Gastroesophageal sphincter (tissue), 4 donors: ENCODE results near the gene CCN5. TPM values are rescaled to one million over a fixed set of nuclear protein-coding genes. Genes with fewer than 3 reads are reported as not detected.
A peak's percentile ranks its signal among the peaks of the same experiment; 100 is the strongest.

Source experiments
- ATAC-seq: fragments of 150-250 bp; one replicate; pipeline ENCODE4 v1.9.1; 2016; ENCODE audit warnings: mild to moderate bottlenecking, moderate library complexity
- H3K27ac ChIP-seq, 4 donors: fragments of 200-600 bp; sonication (generic) in 3 of 4; 1 replicate in 3 of 4; 2 replicates in 1 of 4; pipeline ENCODE4 v1.5.1; 2016 to 2019
- H3K27me3 ChIP-seq: fragments of 200-600 bp; sonication (generic); one replicate; pipeline ENCODE4 v1.5.1; 2019
- H3K36me3 ChIP-seq, 2 donors: fragments of 200-600 bp; sonication (generic); one replicate each; pipeline ENCODE4 v1.5.1; 2019; ENCODE audit warnings: control low read depth in 1 of 2
- H3K4me1 ChIP-seq, 3 donors: fragments of 200-600 bp; sonication (generic); 1 replicate in 2 of 3; 2 replicates in 1 of 3; pipeline ENCODE4 v1.5.1; 2016 to 2019; ENCODE audit warnings: control low read depth in 2 of 3
- H3K4me3 ChIP-seq, 2 donors: fragments of 200-600 bp; sonication (generic); one replicate each; pipeline ENCODE4 v1.5.1; 2019; ENCODE audit warnings: mild to moderate bottlenecking in 1 of 2, moderate library complexity in 1 of 2
- H3K9me3 ChIP-seq, 3 donors: fragments of 200-600 bp; sonication (generic); one replicate each; pipeline ENCODE4 v1.5.1; 2017 to 2019; ENCODE audit warnings: control low read depth in 2 of 3
- EP300 ChIP-seq: sonication (generic); formaldehyde crosslinking; IDR thresholded peaks from one replicate; pipeline ENCODE4 v1.6.1; 2017; ENCODE audit warnings: antibody characterized with exemption, mild to moderate bottlenecking
- POLR2A ChIP-seq, 2 donors: fragments of 450-650 bp; IDR thresholded peaks; one replicate each; pipeline ENCODE4 v1.6.1; 2017; ENCODE audit warnings: antibody characterized with exemption in 2 of 2, mild to moderate bottlenecking in 2 of 2, moderate library complexity in 1 of 2
- POLR2AphosphoS5 ChIP-seq: sonication (generic); formaldehyde crosslinking; IDR thresholded peaks from one replicate; pipeline ENCODE4 v1.6.1; 2017; ENCODE audit warnings: antibody characterized with exemption
- WGBS, 2 donors: methylation state at CpG; one replicate each; pipeline ENCODE4 v1.1.5; 2018; ENCODE audit warnings: low coverage in 1 of 2; 5-methylcytosine and 5-hydroxymethylcytosine counted together
- total RNA-seq, 4 donors: library from RNA; depleted of rRNA; stranded (reverse); fragments of >200 nt; gene quantifications; one replicate each; pipeline ENCODE4 v1.1.0, GENCODE V29; 2016
- TF ChIP-seq, protein P1 (sequence below), 4 experiments: fragments of 200-600 bp in 2 of 4; fragments of 450-650 bp in 2 of 4; sonication (generic) in 1 of 4; IDR thresholded peaks; one replicate each; pipeline ENCODE4 v1.5.1; 2017 to 2019; ENCODE audit warnings: antibody characterized with exemption in 4 of 4, mild to moderate bottlenecking in 2 of 4, moderate library complexity in 2 of 4

Gene CCN5
- total RNA-seq, 4 donors from 2014 or later = 52.9 to 359 (median 146) TPM

DNA sequence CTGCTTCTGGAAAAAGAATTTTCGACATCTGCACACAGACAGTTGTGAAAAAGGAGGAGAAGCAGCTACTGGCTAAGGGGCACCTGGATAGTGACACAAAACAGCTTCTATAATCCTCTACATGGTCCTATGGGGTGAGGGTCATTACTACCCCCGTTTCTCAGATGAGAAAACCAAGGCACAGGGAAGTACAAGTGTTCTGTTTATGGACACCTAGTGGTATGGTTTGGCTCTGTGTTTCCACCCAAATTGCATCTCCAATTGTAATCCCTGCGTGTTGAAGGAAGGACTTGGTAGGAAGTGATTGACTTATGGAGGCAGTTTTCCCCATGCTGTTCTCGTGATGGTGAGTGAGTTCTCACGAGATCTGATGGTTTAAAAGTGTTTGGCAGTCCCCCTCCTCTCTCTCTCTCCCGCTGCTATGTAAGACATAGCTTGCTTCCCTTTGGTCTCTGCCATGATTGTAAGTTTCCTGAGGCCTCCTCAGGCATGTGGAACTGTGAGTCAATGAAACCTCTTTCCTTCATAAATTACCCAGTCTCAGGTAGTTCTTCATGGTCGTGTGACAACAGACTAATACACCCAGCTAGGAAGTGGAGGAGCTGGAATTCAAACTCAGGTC is 28.0 kb downstream of the CCN5 start:
- Histone ChIP-seq H3K4me1 (peaks cover 0 to 74% (median 15%) of the 10 kb centered on the region in 3 donors), H3K27me3 (no peaks in the 10 kb centered on the region), H3K27ac (peak overlapping the region; percentile 25 to 73 (median 62)), H3K4me3 (no peak overlapping the region), H3K9me3 (no peaks in the 10 kb centered on the region), H3K36me3 (no peaks in the 10 kb centered on the region)
- ATAC-seq = no peak
- WGBS, 2 donors = 73% methylated on average over 4 to 6 of the region's 7 CpGs
- TF ChIP-seq, protein P1, sequence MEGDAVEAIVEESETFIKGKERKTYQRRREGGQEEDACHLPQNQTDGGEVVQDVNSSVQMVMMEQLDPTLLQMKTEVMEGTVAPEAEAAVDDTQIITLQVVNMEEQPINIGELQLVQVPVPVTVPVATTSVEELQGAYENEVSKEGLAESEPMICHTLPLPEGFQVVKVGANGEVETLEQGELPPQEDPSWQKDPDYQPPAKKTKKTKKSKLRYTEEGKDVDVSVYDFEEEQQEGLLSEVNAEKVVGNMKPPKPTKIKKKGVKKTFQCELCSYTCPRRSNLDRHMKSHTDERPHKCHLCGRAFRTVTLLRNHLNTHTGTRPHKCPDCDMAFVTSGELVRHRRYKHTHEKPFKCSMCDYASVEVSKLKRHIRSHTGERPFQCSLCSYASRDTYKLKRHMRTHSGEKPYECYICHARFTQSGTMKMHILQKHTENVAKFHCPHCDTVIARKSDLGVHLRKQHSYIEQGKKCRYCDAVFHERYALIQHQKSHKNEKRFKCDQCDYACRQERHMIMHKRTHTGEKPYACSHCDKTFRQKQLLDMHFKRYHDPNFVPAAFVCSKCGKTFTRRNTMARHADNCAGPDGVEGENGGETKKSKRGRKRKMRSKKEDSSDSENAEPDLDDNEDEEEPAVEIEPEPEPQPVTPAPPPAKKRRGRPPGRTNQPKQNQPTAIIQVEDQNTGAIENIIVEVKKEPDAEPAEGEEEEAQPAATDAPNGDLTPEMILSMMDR (IDR thresholded peaks at IDR 0.05) = no peak
- TF ChIP-seq EP300 (no peak), POLR2AphosphoS5 (no peak), POLR2A (IDR thresholded peaks at IDR 0.05) (no peak)

DNA sequence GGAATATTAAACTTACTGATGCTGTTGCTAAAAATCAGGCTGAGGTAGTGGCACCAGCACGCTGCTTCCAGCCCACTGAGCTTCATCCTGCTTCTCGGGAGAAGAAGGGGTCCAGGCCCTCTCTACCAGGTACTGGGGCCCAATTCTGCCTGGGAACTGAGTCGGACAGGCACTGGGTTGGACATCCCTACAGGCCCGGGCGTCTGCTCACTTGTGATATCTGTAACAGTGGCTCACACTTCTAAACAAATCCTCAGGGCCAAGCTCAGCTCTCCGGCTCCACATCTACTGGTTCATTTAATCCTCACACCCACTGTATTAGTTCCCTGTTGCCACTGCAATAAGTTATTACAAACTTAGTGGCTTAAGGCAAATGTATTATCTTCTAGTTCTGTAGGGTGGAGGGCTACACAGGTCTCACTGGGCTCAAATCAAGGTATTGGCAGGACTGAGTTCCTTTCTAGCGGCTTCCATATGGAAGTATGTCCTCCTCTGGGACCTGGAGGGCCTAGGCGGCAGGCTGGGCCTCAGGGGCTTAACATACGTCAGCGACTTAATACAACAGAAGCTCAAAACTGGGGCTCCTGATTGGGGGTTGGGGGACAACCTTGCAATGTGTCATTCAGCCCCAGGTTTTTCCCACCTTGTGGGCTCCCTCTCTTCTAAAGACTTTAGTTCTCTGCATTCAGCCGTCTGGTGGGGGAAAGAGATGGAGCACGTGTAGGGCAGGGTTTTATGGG is 28.9 kb downstream of the CCN5 start:
- Histone ChIP-seq H3K36me3 (no peaks in the 10 kb centered on the region), H3K27ac (peak overlapping the region in 2 of 4 donors; percentile 72 to 79), H3K9me3 (no peaks in the 10 kb centered on the region), H3K27me3 (peaks cover 4% of the 10 kb centered on the region), H3K4me3 (no peak overlapping the region), H3K4me1 (peaks cover 0 to 69% (median 15%) of the 10 kb centered on the region in 3 donors)
- 89 to 94% methylated on average over 3 to 4 of the region's 12 CpGs for WGBS, 2 donors
- TF ChIP-seq EP300 (no peak), POLR2AphosphoS5 (no peak), POLR2A (IDR thresholded peaks at IDR 0.05) (no peak)
- TF ChIP-seq, protein P1 (IDR thresholded peaks at IDR 0.05) = no peak
- ATAC-seq = no peak

DNA sequence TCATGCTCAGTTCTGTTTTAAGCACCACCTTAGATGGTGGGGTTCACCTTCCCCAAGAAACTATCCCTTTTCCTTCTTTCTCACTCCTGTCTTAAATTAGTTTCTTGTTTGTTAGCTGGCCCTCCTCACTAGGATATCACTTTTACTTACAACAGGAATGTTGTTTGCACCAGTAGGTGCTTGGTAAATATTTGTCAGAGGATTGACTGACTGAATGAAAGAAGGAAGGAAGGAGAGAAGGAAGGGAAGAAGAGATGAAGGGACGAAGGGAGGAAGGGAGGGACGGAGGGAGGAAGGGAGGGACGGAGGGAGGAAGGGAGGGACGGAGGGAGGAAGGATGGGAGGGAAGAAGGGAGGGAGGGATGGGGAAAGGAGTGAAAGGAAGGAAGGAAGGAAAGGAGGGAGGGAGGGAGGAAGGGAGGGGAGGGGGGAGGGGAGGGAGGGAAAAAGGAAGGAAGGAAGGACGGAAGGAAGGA is 30.0 kb downstream of the CCN5 start:
- ATAC-seq = no peak
- 33% methylated on average over 2 of the region's 5 CpGs; no CpG with 5 or more reads in 1 of the 2 donors for WGBS, 2 donors
- Histone ChIP-seq H3K27me3 (peaks cover 13% of the 10 kb centered on the region), H3K4me1 (peaks cover 0 to 64% (median 15%) of the 10 kb centered on the region in 3 donors), H3K9me3 (no peaks in the 10 kb centered on the region), H3K27ac (peak overlapping the region in 3 of 4 donors; percentile 54 to 79 (median 72)), H3K4me3 (peak overlapping the region; percentile 44 to 69), H3K36me3 (peaks cover 0 to 4% of the 10 kb centered on the region in 2 donors)
- TF ChIP-seq POLR2A (IDR thresholded peaks at IDR 0.05) (no peak), POLR2AphosphoS5 (no peak), EP300 (no peak)
- TF ChIP-seq, protein P1 (IDR thresholded peaks at IDR 0.05) = no peak

DNA sequence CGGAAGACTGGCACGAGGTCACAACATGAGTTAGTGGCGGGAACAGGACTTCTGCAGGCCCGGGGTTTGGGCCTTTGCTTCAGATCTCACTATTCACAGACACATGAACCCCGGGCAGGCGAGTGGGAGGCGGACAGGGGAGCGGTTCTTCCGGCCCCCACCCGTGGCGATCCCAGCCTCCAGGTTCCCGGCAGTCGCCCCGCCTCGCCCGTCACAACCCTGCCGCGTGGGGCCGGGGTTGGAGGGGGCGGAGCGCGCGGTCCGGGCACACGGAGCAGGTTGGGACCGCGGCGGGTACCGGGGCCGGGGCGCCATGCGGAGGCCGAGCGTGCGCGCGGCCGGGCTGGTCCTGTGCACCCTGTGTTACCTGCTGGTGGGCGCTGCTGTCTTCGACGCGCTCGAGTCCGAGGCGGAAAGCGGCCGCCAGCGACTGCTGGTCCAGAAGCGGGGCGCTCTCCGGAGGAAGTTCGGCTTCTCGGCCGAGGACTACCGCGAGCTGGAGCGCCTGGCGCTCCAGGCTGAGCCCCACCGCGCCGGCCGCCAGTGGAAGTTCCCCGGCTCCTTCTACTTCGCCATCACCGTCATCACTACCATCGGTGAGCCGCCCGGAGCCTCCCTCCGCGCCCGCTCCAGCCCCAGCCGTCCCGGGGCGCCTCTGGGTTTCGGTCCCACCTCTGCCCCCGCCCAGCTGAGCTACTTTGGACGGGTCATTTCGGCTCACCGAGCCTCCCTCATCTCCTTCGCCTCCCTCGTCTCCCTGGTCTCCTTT is 30.6 kb downstream of the CCN5 start, which contains the start of gene KCNK15:
Gene KCNK15, plus strand, starts transcription at position 268 of the 769 bp plus-strand sequence. Its CDS starts 46 bp downstream, at position 314.
- Histone ChIP-seq H3K36me3 (peaks cover 0 to 5% of the 10 kb centered on the region in 2 donors), H3K4me3 (peak within 1 kb of the TSS; percentile 44 to 69), H3K9me3 (no peaks in the 10 kb centered on the region), H3K4me1 (peaks cover 0 to 70% (median 15%) of the 10 kb centered on the region in 3 donors), H3K27ac (peak within 1 kb of the TSS; percentile 1 to 79 (median 63)), H3K27me3 (peaks cover 20% of the 10 kb centered on the region)
- peak; percentile 76 for ATAC-seq
- WGBS, 2 donors = 0 to 1% methylated on average over 1 to 11 of the region's 81 CpGs
- TF ChIP-seq POLR2AphosphoS5 = peak; percentile 51
- peak in 1 of 2 donors; percentile 40 for TF ChIP-seq POLR2A (IDR thresholded peaks at IDR 0.05)
- TF ChIP-seq, protein P1 (IDR thresholded peaks at IDR 0.05) = peak in 2 of 4 experiments; percentile 15 to 23
- TF ChIP-seq EP300 = no peak
